ENCODE data around the gene TRIM29.

DNA sequence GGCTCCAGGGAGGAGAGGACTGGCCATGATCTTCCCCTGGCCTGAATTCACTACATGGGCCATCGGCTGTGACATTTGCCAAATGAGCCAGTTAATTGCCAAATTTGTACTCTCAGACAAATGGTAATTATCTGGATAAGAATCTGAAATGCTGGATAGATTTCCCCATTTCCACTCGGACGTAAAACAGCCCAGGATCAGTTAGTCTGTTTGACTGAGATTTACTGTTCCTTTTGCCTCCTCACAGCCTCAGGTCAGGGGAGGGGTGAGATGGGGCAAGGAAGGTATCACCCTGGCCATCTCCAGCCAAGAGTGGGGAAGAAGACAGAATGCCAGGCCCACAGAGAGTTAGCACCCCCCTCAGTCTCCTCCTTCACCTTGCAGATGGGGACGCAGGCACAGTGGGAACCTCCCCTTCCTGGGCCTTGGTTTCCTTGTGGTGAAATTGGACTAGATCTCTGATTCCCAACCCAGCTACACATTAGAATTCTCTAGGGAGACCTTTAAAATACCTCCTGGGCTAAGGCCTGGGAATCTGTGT, 5.2 kb downstream of the TRIM29 start:
- no peak for TF ChIP-seq SREBF1 (IDR thresholded peaks at IDR 0.05; ENCODE audit: low read length)
- TF ChIP-seq, protein P1, sequence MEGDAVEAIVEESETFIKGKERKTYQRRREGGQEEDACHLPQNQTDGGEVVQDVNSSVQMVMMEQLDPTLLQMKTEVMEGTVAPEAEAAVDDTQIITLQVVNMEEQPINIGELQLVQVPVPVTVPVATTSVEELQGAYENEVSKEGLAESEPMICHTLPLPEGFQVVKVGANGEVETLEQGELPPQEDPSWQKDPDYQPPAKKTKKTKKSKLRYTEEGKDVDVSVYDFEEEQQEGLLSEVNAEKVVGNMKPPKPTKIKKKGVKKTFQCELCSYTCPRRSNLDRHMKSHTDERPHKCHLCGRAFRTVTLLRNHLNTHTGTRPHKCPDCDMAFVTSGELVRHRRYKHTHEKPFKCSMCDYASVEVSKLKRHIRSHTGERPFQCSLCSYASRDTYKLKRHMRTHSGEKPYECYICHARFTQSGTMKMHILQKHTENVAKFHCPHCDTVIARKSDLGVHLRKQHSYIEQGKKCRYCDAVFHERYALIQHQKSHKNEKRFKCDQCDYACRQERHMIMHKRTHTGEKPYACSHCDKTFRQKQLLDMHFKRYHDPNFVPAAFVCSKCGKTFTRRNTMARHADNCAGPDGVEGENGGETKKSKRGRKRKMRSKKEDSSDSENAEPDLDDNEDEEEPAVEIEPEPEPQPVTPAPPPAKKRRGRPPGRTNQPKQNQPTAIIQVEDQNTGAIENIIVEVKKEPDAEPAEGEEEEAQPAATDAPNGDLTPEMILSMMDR (IDR thresholded peaks at IDR 0.05 in 2 of 3, conservative IDR thresholded peaks at IDR 0.05 in 1 of 3; ENCODE audit: control insufficient read depth in 2 of 3, extremely low read depth in 1 of 3, insufficient read depth in 1 of 3, low read depth in 3 of 3, low read length in 3 of 3), result no peak
- no peak for TF ChIP-seq ETV6 (conservative IDR thresholded peaks at IDR 0.05 in 1 of 2, IDR thresholded peaks at IDR 0.05 in 1 of 2; ENCODE audit: borderline replicate concordance in 1 of 2, low read depth in 1 of 2)
- TF ChIP-seq, protein P2, sequence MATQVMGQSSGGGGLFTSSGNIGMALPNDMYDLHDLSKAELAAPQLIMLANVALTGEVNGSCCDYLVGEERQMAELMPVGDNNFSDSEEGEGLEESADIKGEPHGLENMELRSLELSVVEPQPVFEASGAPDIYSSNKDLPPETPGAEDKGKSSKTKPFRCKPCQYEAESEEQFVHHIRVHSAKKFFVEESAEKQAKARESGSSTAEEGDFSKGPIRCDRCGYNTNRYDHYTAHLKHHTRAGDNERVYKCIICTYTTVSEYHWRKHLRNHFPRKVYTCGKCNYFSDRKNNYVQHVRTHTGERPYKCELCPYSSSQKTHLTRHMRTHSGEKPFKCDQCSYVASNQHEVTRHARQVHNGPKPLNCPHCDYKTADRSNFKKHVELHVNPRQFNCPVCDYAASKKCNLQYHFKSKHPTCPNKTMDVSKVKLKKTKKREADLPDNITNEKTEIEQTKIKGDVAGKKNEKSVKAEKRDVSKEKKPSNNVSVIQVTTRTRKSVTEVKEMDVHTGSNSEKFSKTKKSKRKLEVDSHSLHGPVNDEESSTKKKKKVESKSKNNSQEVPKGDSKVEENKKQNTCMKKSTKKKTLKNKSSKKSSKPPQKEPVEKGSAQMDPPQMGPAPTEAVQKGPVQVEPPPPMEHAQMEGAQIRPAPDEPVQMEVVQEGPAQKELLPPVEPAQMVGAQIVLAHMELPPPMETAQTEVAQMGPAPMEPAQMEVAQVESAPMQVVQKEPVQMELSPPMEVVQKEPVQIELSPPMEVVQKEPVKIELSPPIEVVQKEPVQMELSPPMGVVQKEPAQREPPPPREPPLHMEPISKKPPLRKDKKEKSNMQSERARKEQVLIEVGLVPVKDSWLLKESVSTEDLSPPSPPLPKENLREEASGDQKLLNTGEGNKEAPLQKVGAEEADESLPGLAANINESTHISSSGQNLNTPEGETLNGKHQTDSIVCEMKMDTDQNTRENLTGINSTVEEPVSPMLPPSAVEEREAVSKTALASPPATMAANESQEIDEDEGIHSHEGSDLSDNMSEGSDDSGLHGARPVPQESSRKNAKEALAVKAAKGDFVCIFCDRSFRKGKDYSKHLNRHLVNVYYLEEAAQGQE (IDR thresholded peaks at IDR 0.05; ENCODE audit: low read depth, low read length), result no peak
- TF ChIP-seq, protein P3, sequence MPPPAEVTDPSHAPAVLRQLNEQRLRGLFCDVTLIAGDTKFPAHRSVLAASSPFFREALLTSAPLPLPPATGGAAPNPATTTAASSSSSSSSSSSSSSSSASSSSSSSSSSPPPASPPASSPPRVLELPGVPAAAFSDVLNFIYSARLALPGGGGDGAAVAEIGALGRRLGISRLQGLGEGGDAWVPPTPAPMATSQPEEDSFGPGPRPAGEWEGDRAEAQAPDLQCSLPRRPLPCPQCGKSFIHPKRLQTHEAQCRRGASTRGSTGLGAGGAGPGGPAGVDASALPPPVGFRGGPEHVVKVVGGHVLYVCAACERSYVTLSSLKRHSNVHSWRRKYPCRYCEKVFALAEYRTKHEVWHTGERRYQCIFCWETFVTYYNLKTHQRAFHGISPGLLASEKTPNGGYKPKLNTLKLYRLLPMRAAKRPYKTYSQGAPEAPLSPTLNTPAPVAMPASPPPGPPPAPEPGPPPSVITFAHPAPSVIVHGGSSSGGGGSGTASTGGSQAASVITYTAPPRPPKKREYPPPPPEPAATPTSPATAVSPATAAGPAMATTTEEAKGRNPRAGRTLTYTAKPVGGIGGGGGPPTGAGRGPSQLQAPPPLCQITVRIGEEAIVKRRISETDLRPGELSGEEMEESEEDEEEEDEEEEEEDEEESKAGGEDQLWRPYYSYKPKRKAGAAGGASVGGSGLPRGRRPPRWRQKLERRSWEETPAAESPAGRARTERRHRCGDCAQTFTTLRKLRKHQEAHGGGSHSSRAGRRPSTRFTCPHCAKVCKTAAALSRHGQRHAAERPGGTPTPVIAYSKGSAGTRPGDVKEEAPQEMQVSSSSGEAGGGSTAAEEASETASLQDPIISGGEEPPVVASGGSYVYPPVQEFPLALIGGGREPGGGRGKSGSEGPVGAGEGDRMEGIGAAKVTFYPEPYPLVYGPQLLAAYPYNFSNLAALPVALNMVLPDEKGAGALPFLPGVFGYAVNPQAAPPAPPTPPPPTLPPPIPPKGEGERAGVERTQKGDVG (CRISPR knock-in tag; IDR thresholded peaks at IDR 0.05), result no peak
- no peak for TF ChIP-seq NFYB (IDR thresholded peaks at IDR 0.05; ENCODE audit: insufficient read depth, low read depth, low read length)
- TF ChIP-seq, protein P4, sequence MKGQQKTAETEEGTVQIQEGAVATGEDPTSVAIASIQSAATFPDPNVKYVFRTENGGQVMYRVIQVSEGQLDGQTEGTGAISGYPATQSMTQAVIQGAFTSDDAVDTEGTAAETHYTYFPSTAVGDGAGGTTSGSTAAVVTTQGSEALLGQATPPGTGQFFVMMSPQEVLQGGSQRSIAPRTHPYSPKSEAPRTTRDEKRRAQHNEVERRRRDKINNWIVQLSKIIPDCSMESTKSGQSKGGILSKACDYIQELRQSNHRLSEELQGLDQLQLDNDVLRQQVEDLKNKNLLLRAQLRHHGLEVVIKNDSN (IDR thresholded peaks at IDR 0.05; ENCODE audit: borderline replicate concordance, extremely low read length, insufficient read depth, low read depth, low read length), result no peak
- TF ChIP-seq, protein P5, sequence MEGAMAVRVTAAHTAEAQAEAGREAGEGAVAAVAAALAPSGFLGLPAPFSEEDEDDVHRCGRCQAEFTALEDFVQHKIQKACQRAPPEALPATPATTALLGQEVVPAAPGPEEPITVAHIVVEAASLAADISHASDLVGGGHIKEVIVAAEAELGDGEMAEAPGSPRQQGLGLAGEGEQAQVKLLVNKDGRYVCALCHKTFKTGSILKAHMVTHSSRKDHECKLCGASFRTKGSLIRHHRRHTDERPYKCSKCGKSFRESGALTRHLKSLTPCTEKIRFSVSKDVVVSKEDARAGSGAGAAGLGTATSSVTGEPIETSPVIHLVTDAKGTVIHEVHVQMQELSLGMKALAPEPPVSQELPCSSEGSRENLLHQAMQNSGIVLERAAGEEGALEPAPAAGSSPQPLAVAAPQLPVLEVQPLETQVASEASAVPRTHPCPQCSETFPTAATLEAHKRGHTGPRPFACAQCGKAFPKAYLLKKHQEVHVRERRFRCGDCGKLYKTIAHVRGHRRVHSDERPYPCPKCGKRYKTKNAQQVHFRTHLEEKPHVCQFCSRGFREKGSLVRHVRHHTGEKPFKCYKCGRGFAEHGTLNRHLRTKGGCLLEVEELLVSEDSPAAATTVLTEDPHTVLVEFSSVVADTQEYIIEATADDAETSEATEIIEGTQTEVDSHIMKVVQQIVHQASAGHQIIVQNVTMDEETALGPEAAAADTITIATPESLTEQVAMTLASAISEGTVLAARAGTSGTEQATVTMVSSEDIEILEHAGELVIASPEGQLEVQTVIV (IDR thresholded peaks at IDR 0.05; ENCODE audit: borderline replicate concordance, partially characterized antibody), result no peak
- no peak for TF ChIP-seq CEBPB (IDR thresholded peaks at IDR 0.05; ENCODE audit: borderline replicate concordance in 1 of 2, low read depth in 2 of 2, low read length in 2 of 2)
- TF ChIP-seq WRNIP1 (IDR thresholded peaks at IDR 0.05; ENCODE audit: borderline replicate concordance, low read depth, low read length), result no peak
- TF ChIP-seq, protein P6, sequence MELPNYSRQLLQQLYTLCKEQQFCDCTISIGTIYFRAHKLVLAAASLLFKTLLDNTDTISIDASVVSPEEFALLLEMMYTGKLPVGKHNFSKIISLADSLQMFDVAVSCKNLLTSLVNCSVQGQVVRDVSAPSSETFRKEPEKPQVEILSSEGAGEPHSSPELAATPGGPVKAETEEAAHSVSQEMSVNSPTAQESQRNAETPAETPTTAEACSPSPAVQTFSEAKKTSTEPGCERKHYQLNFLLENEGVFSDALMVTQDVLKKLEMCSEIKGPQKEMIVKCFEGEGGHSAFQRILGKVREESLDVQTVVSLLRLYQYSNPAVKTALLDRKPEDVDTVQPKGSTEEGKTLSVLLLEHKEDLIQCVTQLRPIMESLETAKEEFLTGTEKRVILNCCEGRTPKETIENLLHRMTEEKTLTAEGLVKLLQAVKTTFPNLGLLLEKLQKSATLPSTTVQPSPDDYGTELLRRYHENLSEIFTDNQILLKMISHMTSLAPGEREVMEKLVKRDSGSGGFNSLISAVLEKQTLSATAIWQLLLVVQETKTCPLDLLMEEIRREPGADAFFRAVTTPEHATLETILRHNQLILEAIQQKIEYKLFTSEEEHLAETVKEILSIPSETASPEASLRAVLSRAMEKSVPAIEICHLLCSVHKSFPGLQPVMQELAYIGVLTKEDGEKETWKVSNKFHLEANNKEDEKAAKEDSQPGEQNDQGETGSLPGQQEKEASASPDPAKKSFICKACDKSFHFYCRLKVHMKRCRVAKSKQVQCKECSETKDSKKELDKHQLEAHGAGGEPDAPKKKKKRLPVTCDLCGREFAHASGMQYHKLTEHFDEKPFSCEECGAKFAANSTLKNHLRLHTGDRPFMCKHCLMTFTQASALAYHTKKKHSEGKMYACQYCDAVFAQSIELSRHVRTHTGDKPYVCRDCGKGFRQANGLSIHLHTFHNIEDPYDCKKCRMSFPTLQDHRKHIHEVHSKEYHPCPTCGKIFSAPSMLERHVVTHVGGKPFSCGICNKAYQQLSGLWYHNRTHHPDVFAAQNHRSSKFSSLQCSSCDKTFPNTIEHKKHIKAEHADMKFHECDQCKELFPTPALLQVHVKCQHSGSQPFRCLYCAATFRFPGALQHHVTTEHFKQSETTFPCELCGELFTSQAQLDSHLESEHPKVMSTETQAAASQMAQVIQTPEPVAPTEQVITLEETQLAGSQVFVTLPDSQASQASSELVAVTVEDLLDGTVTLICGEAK (IDR thresholded peaks at IDR 0.05; ENCODE audit: borderline replicate concordance), result no peak
